ENCODE results near the gene RBX1. TPM values are rescaled to one million over a fixed set of nuclear protein-coding genes. Genes with fewer than 3 reads are reported as not detected.
A peak's percentile ranks its signal among the peaks of the same experiment; 100 is the strongest.

Gene RBX1
- total RNA-seq, 4 donors from 2014 or later = 52.5 to 79.8 (median 61.6) TPM

- WGBS, 2 donors = 92 to 94% methylated on average over 9 of the region's 9 CpGs
- peaks cover 11 to 33% of the 10 kb centered on the region in 2 donors for H3K36me3 ChIP-seq
These were observed 30.7 kb upstream of the RBX1 start for GRCh38 chr22:40920526-40920925.

GRCh38 chr22:40922484-40923303, 28.5 kb upstream of the RBX1 start:
- intact Hi-C loops (cut with DNase I) = loop anchor here (10.0 kb wide), 1 partner anchor 312 kb away; no protein-coding TSS in a partner anchor

More at GRCh38 chr22:40920526-40920925, 30.7 kb upstream of the RBX1 start:
- no peaks in the 10 kb centered on the region for H3K9me3 ChIP-seq
- H3K4me1 ChIP-seq = no peaks in the 10 kb centered on the region
- TF ChIP-seq CTCF (IDR thresholded peaks at IDR 0.05) = no peak
- intact Hi-C loops (cut with DNase I) = loop anchor here (10.0 kb wide), 1 partner anchor 314 kb away; no protein-coding TSS in a partner anchor
- no peak for DNase-seq
- no peaks in the 10 kb centered on the region for H3K27me3 ChIP-seq
- no peak overlapping the region for H3K27ac ChIP-seq
- H3K4me3 ChIP-seq (replicated peaks in 1 of 3) = no peak overlapping the region

GRCh38 chr22:40928657-40929056, 22.5 kb upstream of the RBX1 start:
- intact Hi-C loops (cut with DNase I) = loop anchor here (10.0 kb wide), 1 partner anchor 306 kb away; no protein-coding TSS in a partner anchor
- WGBS, 2 donors = 85 to 100% methylated on average over 1 of the region's 1 CpG

More at GRCh38 chr22:40922484-40923303, 28.5 kb upstream of the RBX1 start:
- 55 to 59% methylated on average over 5 of the region's 5 CpGs for WGBS, 2 donors
- no peak for DNase-seq
- no peak for TF ChIP-seq POLR2A (IDR thresholded peaks at IDR 0.05)
- TF ChIP-seq CTCF (IDR thresholded peaks at IDR 0.05) = peak; percentile 64 to 82 (median 71)
- Histone ChIP-seq H3K9me3 (no peaks in the 10 kb centered on the region), H3K36me3 (peaks cover 25 to 29% of the 10 kb centered on the region in 2 donors), H3K27ac (no peak overlapping the region), H3K4me1 (no peaks in the 10 kb centered on the region), H3K4me3 (replicated peaks in 1 of 3) (no peak overlapping the region), H3K27me3 (no peaks in the 10 kb centered on the region)

GRCh38 chr22:40932396-40932795, 18.8 kb upstream of the RBX1 start:
- Histone ChIP-seq H3K36me3 (peaks cover under 1 to 3% of the 10 kb centered on the region in 2 donors), H3K9me3 (no peaks in the 10 kb centered on the region)

More at GRCh38 chr22:40928657-40929056, 22.5 kb upstream of the RBX1 start:
- Histone ChIP-seq H3K4me3 (replicated peaks in 1 of 3) (no peak overlapping the region), H3K27me3 (no peaks in the 10 kb centered on the region), H3K27ac (no peak overlapping the region), H3K36me3 (peaks cover 20 to 29% of the 10 kb centered on the region in 2 donors), H3K9me3 (no peaks in the 10 kb centered on the region), H3K4me1 (no peaks in the 10 kb centered on the region)
- DNase-seq = no peak
- no peak for TF ChIP-seq POLR2A (IDR thresholded peaks at IDR 0.05)
- TF ChIP-seq CTCF (IDR thresholded peaks at IDR 0.05) = no peak

More at GRCh38 chr22:40932396-40932795, 18.8 kb upstream of the RBX1 start:
- TF ChIP-seq CTCF (IDR thresholded peaks at IDR 0.05) (no peak), POLR2A (IDR thresholded peaks at IDR 0.05) (no peak)
- no peak for DNase-seq
- H3K27ac ChIP-seq = no peak overlapping the region
- H3K4me1 ChIP-seq = no peaks in the 10 kb centered on the region
- H3K27me3 ChIP-seq = no peaks in the 10 kb centered on the region
- no peak overlapping the region for H3K4me3 ChIP-seq (replicated peaks in 1 of 3)
- WGBS, 2 donors = 94 to 96% methylated on average over 2 of the region's 2 CpGs
- intact Hi-C loops (cut with DNase I) = no loop called here
